K562 (cell line): Measurements from ENCODE around the gene APBB2. TPM values are rescaled to one million over a fixed set of nuclear protein-coding genes. Genes with fewer than 3 reads are reported as not detected.

Experiments used
- ATAC-seq: fragments of 200-7000 bp; cut with Tn5 transposase; 3 replicates; pipeline ENCODE4 v1.9.1; 2020; ENCODE audit warnings: moderate library complexity
- BruUV-seq: library from RNA; stranded (reverse); fragments of 400-500 nt; replicated peaks from 2 replicates; lab custom pipeline; 2021; lab: Mats Ljungman, UMichigan
- CTCF ChIA-PET: fragments of 300-600 bp; formaldehyde crosslinking; extraction: SDS; loops from one replicate; lab custom pipeline; 2021; ENCODE audit warnings: low intra/inter-chr PET ratio; lab: Yijun Ruan, JAX
- POLR2A ChIA-PET: fragments of 300-600, 350-650 bp; sonication (Branson Sonifier 250); formaldehyde crosslinking; extraction: SDS; loops from one replicate; lab custom pipeline; 2021; ENCODE audit warnings: antibody characterized with exemption, inconsistent platforms; lab: Yijun Ruan, JAX
- DNase-seq, 4 experiments: peaks; one replicate each; pipeline versions ENCODE4 v3.0.0 to v3.0.0-alpha.2; 2011 to 2018; ENCODE audit warnings: low spot score in 3 of 4, mixed read lengths in 3 of 4; ENCODE audit errors: extremely low read depth in 1 of 4
- FAIRE-seq: peaks from 2 replicates; lab custom pipeline; 2011; peaks lifted over from hg19 to GRCh38; lab: Jason Lieb, UNC
- H2AFZ ChIP-seq: 2 replicates; pipeline ENCODE4 v1.6.0; 2011; ENCODE audit warnings: low read depth, low read length, control low read depth, inconsistent platforms
- H3K27ac ChIP-seq: fragments of 200-600 bp; 3 replicates; pipeline ENCODE4 v1.8.0; 2011; ENCODE audit warnings: low read depth, mild to moderate bottlenecking, control low read depth, inconsistent platforms, low read length, moderate library complexity, mixed read lengths; ENCODE audit errors: extremely low read depth
- H3K27me3 ChIP-seq, 2 experiments: fragments of 300-600 bp in 1 of 2; 2 replicates in 1 of 2; 3 replicates in 1 of 2; pipeline versions ENCODE4 v1.6.0 to v1.8.0; 2011; ENCODE audit warnings: inconsistent platforms in 2 of 2, low read length in 2 of 2, mild to moderate bottlenecking in 1 of 2, mixed read lengths in 1 of 2, moderate library complexity in 1 of 2; ENCODE audit not compliant: control insufficient read depth in 2 of 2, insufficient read depth in 2 of 2
- H3K36me3 ChIP-seq: fragments of 300-600 bp; 3 replicates; pipeline ENCODE4 v1.8.0; 2011; ENCODE audit warnings: mild to moderate bottlenecking, low read length, inconsistent platforms; ENCODE audit not compliant: control insufficient read depth, insufficient read depth
- H3K4me1 ChIP-seq, 2 experiments: fragments of 200-600 bp in 1 of 2; replicated peaks in 1 of 2; 2 replicates in 1 of 2; 3 replicates in 1 of 2; pipeline versions ENCODE4 v1.5.1 to v1.8.0; 2011; ENCODE audit warnings: inconsistent platforms in 2 of 2, low read length in 2 of 2, mild to moderate bottlenecking in 1 of 2, mixed read lengths in 1 of 2, moderate library complexity in 1 of 2; ENCODE audit not compliant: control insufficient read depth in 2 of 2, insufficient read depth in 2 of 2
- H3K4me2 ChIP-seq: 2 replicates; pipeline ENCODE4 v1.6.1; 2011; ENCODE audit warnings: low read length, control low read depth, inconsistent platforms, mixed read lengths; ENCODE audit not compliant: insufficient read depth
- H3K4me3 ChIP-seq: fragments of 200-600 bp; sonication (generic), shearing (Covaris generic); 2 replicates; pipeline ENCODE4 v1.5.1; 2016; ENCODE audit warnings: control low read depth, inconsistent platforms
- H3K79me2 ChIP-seq: fragments of 200-600 bp; 3 replicates; pipeline ENCODE4 v1.8.0; 2011; ENCODE audit warnings: low read length, inconsistent platforms; ENCODE audit not compliant: control insufficient read depth, insufficient read depth
- H3K9ac ChIP-seq, 2 experiments: 2 replicates each; pipeline versions ENCODE4 v1.6.0 to v1.6.1; 2011; ENCODE audit warnings: low read depth in 2 of 2, low read length in 2 of 2, control low read depth in 1 of 2, inconsistent platforms in 1 of 2, mild to moderate bottlenecking in 1 of 2, mixed read lengths in 1 of 2; ENCODE audit not compliant: insufficient read depth in 1 of 2
- H3K9me1 ChIP-seq: one replicate; pipeline ENCODE4 v1.6.0; 2011; ENCODE audit warnings: inconsistent platforms, mild to moderate bottlenecking, low read length, moderate library complexity; ENCODE audit not compliant: control insufficient read depth, insufficient read depth
- H3K9me3 ChIP-seq: replicated peaks from 2 replicates; pipeline ENCODE4 v1.5.1; 2011; ENCODE audit warnings: low read depth, low read length, inconsistent platforms; ENCODE audit not compliant: control insufficient read depth, insufficient read depth
- H4K20me1 ChIP-seq: replicated peaks from 2 replicates; pipeline ENCODE4 v1.6.1; 2011; ENCODE audit warnings: low read length, inconsistent platforms, mixed read lengths; ENCODE audit not compliant: control insufficient read depth, insufficient read depth
- CTCF ChIP-seq, 3 experiments: IDR thresholded peaks in 2 of 3; conservative IDR thresholded peaks in 1 of 3; 2 replicates each; pipeline ENCODE4 v1.5.1; 2011 to 2012; ENCODE audit warnings: low read length in 3 of 3, mild to moderate bottlenecking in 3 of 3, control low read depth in 2 of 3, improper control_type of control experiment in 1 of 3, inconsistent platforms in 1 of 3, low read depth in 1 of 3, mixed read lengths in 1 of 3, moderate library complexity in 1 of 3; ENCODE audit not compliant: insufficient read depth in 2 of 3
- GABPB2 ChIP-seq: fragments of 250-450 bp; sonication (Bioruptor Pico); conservative IDR thresholded peaks from 2 replicates; pipeline ENCODE4 v1.5.1; 2021; ENCODE audit warnings: mild to moderate bottlenecking
- NCOA6 ChIP-seq: fragments of 450-650 bp; IDR thresholded peaks from 2 replicates; pipeline ENCODE4 v1.6.1; 2017; ENCODE audit warnings: mild to moderate bottlenecking
- PHTF2 ChIP-seq: fragments of 250-450 bp; sonication (Bioruptor Pico); IDR thresholded peaks from 2 replicates; pipeline ENCODE4 v1.5.0; 2021; ENCODE audit warnings: mild to moderate bottlenecking
- RAD21 ChIP-seq, 2 experiments: fragments of 250-450 bp in 1 of 2; fragments of 450-650 bp in 1 of 2; sonication (Bioruptor Pico) in 1 of 2; formaldehyde crosslinking in 1 of 2; IDR thresholded peaks in 1 of 2; conservative IDR thresholded peaks in 1 of 2; 2 replicates each; pipeline versions ENCODE4 v1.4.0 to v1.8.0; 2020 to 2022; ENCODE audit warnings: mild to moderate bottlenecking in 2 of 2, moderate library complexity in 1 of 2
- SMC3 ChIP-seq: conservative IDR thresholded peaks from 2 replicates; pipeline ENCODE4 v1.6.1; 2011; ENCODE audit warnings: low read depth, low read length, improper control_type of control experiment; ENCODE audit not compliant: insufficient read depth
- SPI1 ChIP-seq: IDR thresholded peaks from 2 replicates; pipeline ENCODE4 v1.6.1; 2011; ENCODE audit warnings: low read depth, low read length, control low read depth, borderline replicate concordance
- STAT5A ChIP-seq: IDR thresholded peaks from 2 replicates; pipeline ENCODE4 v1.6.1; 2012; ENCODE audit warnings: low read length, inconsistent platforms, borderline replicate concordance
- THRA ChIP-seq: fragments of 450-650 bp; IDR thresholded peaks from 2 replicates; pipeline ENCODE4 v1.6.1; 2017; ENCODE audit warnings: mild to moderate bottlenecking, moderate library complexity
- ZNF224 ChIP-seq: sonication (generic); formaldehyde crosslinking; IDR thresholded peaks from 2 replicates; pipeline ENCODE4 v1.8.0; 2022; ENCODE audit warnings: mild to moderate bottlenecking, missing genetic modification reagents
- WGBS: fragments of 100-300 bp; shearing (Covaris generic); methylation state at CpG from one replicate; pipeline ENCODE4 v1.1.6; 2016; ENCODE audit warnings: low coverage, mixed read lengths; ENCODE audit not compliant: insufficient coverage; ENCODE audit errors: missing lambda C conversion rate; 5-methylcytosine and 5-hydroxymethylcytosine counted together
- in situ Hi-C: fragments of 300-500 bp; cut with MboI; formaldehyde crosslinking; loops from 4 replicates; pipeline ENCODE4 v1.15.0; 2018; ENCODE audit warnings: inconsistent platforms, mixed read lengths
- intact Hi-C: fragments of 100-400 bp; cut with micrococcal nuclease; formaldehyde crosslinking; loops from 2 replicates; pipeline ENCODE4 v1.14.2; 2022
- polyA plus RNA-seq, 8 experiments: library from polyadenylated mRNA; depleted of rRNA in 4 of 8; stranded (reverse) in 5 of 8; unstranded in 3 of 8; fragments of >200 nt; fragmentation: Nextera tagmentation in 2 of 8; fragmentation: Illumina TruSeq in 1 of 8; extraction: Ambion mirVana in 2 of 8; extraction: Trizol in 1 of 8; gene quantifications; 2 replicates each; pipeline versions ENCODE4 v1.2.1 to v1.2.3, GENCODE V29; 2011 to 2014; ENCODE audit warnings: inconsistent platforms in 1 of 8, missing spikeins in 1 of 8
- total RNA-seq, 7 experiments: library from RNA; depleted of rRNA in 6 of 7; stranded (reverse); fragments of >200 nt in 6 of 7; fragmentation: Illumina TruSeq in 2 of 7; extraction: Trizol in 2 of 7; gene quantifications; 2 replicates each; pipeline versions ENCODE4 v1.2.1 to v1.2.3, GENCODE V29; 2011 to 2021; ENCODE audit warnings: low replicate concordance in 1 of 7

Gene APBB2
- total and polyA plus RNA-seq, 9 of the 15 experiments (the other 6 are each of a cell fraction or from before 2014, with no cell fraction given) = 0.08 to 2.1 (median 1.4) TPM

GRCh38 chr4:40916880-40917279 lies 297.5 kb downstream of the APBB2 start:
- peak; percentile 83 for FAIRE-seq
- BruUV-seq = no TSS peak
- intact Hi-C loops = loop anchor here (5.0 kb wide), 1 partner anchor 180 kb away; no protein-coding TSS in a partner anchor
- H3K36me3 ChIP-seq = no peaks in the 10 kb centered on the region
- TF ChIP-seq PHTF2 (CRISPR knock-in tag) = no peak
- peak; percentile 61 to 74 (median 65) for TF ChIP-seq CTCF (IDR thresholded peaks at IDR 0.05 in 2 of 3, conservative IDR thresholded peaks at IDR 0.05 in 1 of 3; ENCODE audit: insufficient read depth in 2 of 3, low read depth in 1 of 3, low read length in 3 of 3)
- peak; percentile 48; the same call in 1 of the 2 replicates for TF ChIP-seq THRA
- no peak for TF ChIP-seq GABPB2 (CRISPR knock-in tag)
- 0 out of 2 replicates have a peak, but pooled peaks have one; percentile 19 for TF ChIP-seq SMC3
- TF ChIP-seq NCOA6 = no peak
- peak; percentile 18 to 50; a peak in 3 of 4 replicates for TF ChIP-seq RAD21 (CRISPR knock-in tag; conservative IDR thresholded peaks at IDR 0.05 in 1 of 2, IDR thresholded peaks at IDR 0.05 in 1 of 2)
- TF ChIP-seq SPI1 = no peak
- TF ChIP-seq ZNF224 (CRISPR knock-in tag) = no peak
- no peak for TF ChIP-seq STAT5A
- TF ChIP-seq, all 486 proteins: peak for 4
- Histone ChIP-seq H3K4me2 (no peak overlapping the region), H4K20me1 (no peaks in the 10 kb centered on the region; the same call in 1 of the 2 replicates), H2AFZ (no peak overlapping the region), H3K27me3 (peaks cover 13 to 26% of the 10 kb centered on the region in 2 experiments; a peak in 4 of 5 replicates), H3K79me2 (no peaks in the 10 kb centered on the region), H3K9me1 (no peaks in the 10 kb centered on the region), H3K4me1 (no peaks in the 10 kb centered on the region), H3K9ac (no peak overlapping the region), H3K27ac (no peak overlapping the region), H3K9me3 (no peaks in the 10 kb centered on the region), H3K4me3 (no peak overlapping the region)
- WGBS = 2% methylated on average over 5 of the region's 5 CpGs
- DNase-seq (peak; percentile 46 to 68 (median 58)), ATAC-seq (peak; percentile 99)
- ChIA-PET CTCF (no interaction called here), POLR2A (no interaction called here)
- in situ Hi-C loops = no loop called here
